Pons (tissue), 1 donor: ENCODE results near the gene MVB12A.

Experiments used
- DNase-seq: peaks from one replicate; pipeline ENCODE4 v3.0.0-alpha.2; 2016; ENCODE audit warnings: low spot score

The MVB12A gene

GRCh38 chr19:17445526-17446165 lies 25.8 kb downstream of the MVB12A start:
- DNase-seq = no peak

GRCh38 chr19:17447704-17448130 lies 27.9 kb downstream of the MVB12A start:
- no peak for DNase-seq

GRCh38 chr19:17448131-17448967 lies 28.5 kb downstream of the MVB12A start, which contains the start of gene TMEM221:
TSS of gene TMEM221 (minus strand) at chr19:17448668. CDS start at chr19:17448462, 206 bp downstream.
- peak; percentile 7 for DNase-seq

- no peak for DNase-seq
These were observed 30.6 kb downstream of the MVB12A start for GRCh38 chr19:17450264-17451075.

GRCh38 chr19:17451820-17452219 lies 32.0 kb downstream of the MVB12A start:
- DNase-seq = no peak

GRCh38 chr19:17454576-17455071 lies 34.8 kb downstream of the MVB12A start:
- no peak for DNase-seq

- no peak for DNase-seq
These were observed 35.7 kb downstream of the MVB12A start for GRCh38 chr19:17455308-17456123.

GRCh38 chr19:17456127-17456526 lies 36.3 kb downstream of the MVB12A start:
- DNase-seq = no peak

GRCh38 chr19:17457616-17458015 lies 37.8 kb downstream of the MVB12A start:
- no peak for DNase-seq

- no peak for DNase-seq
These were observed 39.1 kb downstream of the MVB12A start for GRCh38 chr19:17458970-17459369.

- no peak for DNase-seq
These were observed 40.8 kb downstream of the MVB12A start, which contains the start of gene NXNL1 for GRCh38 chr19:17460372-17461230. TSS of gene NXNL1 (minus strand) at chr19:17460926. CDS start at chr19:17460869, 57 bp downstream.

GRCh38 chr19:17466487-17466850 lies 46.6 kb downstream of the MVB12A start:
- DNase-seq = no peak

- DNase-seq = no peak
These were observed 47.8 kb downstream of the MVB12A start for GRCh38 chr19:17467471-17468301.

- DNase-seq = peak; percentile 65
These were observed 48.6 kb downstream of the MVB12A start for GRCh38 chr19:17468302-17469091.

- DNase-seq = peak; percentile 53
These were observed 49.2 kb downstream of the MVB12A start for GRCh38 chr19:17469092-17469480.

GRCh38 chr19:17469481-17470067 lies 49.7 kb downstream of the MVB12A start:
- DNase-seq = no peak

GRCh38 chr19:17470068-17470841 lies 50.4 kb downstream of the MVB12A start, which contains the start of gene SLC27A1:
TSS of gene SLC27A1 (plus strand) at chr19:17470524. CDS start at chr19:17470541, 17 bp downstream.
- DNase-seq = peak; percentile 100
